Stimulated activated CD8-positive, alpha-beta memory T cell treated with anti-CD3 and anti-CD28 coated beads, Interleukin-2, amount 100 ng/mL, for 1 hour (primary cell): Measurements from ENCODE around the gene AMIGO1.

ENCODE experiments used
- DNase-seq, 2 donors: peaks; one replicate each; pipeline ENCODE4 v3.0.0-alpha.2; 2020; ENCODE audit warnings: low read depth in 2 of 2

AMIGO1 gene

GRCh38 chr1:109454497-109455133 lies 54.9 kb downstream of the AMIGO1 start:
- DNase-seq, result no peak
